DMS114 treated with DMSO at 0.1 percent for 48 hours (cell line): ENCODE results near the gene ANKRD49.
"Not testable (repeated sequence)": the region's sequence is repeated elsewhere in the genome, so short reads cannot be mapped to it uniquely, and the experiment has no call there.

Source experiments
- DNase-seq: peaks from one replicate; lab custom pipeline; 2025; ENCODE audit not compliant: unreplicated experiment; lab: John Stamatoyannopoulos, UW

Gene ANKRD49

DNA sequence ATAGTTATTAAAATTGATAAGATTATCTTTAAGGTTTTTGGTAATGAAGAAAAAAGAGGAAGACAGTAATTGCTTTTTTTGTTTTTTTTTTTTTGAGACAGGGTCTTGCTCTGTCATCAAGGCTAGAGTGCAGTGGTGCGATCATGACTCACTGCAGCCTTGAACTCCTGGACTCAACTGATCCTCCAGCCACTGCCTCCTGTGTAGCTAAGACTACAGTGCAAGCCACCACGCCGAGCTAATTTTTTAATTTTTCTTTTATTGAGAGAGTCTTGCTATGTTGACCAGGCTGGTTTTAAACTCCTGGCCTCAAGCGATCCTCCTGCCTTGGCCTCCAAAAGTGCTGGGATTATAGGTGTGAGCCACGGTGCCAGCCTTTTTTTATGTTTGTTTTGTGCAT, 12.7 kb downstream of the ANKRD49 start:
- not testable (repeated sequence) for DNase-seq

DNA sequence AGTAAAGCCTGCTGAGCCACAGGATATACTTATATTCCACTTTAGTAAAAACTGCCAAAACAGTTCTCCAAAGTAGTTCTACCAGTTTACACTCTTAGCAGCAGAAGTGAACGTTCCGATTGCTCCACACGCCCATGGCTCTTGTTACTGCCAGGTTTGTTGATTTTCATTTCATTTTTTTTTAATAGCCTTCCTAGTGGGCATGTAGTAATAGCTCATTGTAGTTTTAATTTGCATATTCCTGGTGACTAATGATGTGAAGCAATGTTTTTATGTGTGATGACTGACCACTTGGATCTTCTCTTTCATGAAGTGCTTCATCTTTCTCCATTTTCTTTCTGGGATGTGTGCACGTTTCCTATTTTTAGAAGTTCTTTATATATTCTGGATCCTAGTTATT, 13.7 kb downstream of the ANKRD49 start:
- no peak for DNase-seq

DNA sequence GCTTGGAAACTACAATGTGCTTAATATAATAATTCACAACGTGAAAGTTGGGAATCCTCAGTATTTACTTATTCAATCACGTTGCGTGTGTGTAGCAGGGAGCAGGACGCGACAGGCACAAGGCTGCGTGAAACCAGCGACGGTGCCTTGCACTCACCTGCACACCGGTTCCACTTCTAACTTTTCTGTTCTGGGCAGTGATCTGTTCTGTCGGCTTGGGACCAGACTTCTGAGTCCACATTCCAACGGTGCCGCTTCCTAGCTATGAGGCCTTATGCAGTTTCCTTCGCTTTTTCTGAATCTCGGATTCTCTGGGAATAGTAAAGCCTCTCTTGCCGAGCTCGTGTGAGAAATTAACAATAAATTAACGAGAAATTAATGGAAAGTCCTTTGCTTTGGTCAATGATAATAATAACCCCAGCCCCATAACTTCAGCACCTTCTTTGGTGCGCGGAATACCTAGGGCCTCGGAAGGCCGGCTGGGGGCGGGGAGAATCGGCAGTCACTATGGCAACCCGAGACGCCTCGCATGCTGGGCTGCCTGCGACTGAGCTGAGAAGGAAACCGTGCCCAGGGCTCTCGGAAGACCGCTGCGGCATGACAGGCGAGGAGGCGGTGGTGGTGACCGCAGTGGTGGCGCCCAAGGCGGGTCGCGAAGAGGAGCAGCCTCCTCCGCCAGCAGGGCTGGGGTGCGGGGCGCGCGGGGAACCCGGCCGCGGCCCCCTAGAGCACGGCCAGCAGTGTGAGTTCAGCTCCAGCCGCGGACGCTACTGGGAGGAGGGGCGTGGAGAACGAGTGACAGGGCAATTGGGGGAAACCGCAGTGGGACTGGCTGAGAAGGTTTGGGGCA, 18.4 kb downstream of the ANKRD49 start, which contains the start of gene C11orf97:
Gene C11orf97, plus strand, starts transcription at position 530 of the 850 bp plus-strand sequence. Its CDS starts 68 bp downstream, at position 598.
- DNase-seq = peak; percentile 8

DNA sequence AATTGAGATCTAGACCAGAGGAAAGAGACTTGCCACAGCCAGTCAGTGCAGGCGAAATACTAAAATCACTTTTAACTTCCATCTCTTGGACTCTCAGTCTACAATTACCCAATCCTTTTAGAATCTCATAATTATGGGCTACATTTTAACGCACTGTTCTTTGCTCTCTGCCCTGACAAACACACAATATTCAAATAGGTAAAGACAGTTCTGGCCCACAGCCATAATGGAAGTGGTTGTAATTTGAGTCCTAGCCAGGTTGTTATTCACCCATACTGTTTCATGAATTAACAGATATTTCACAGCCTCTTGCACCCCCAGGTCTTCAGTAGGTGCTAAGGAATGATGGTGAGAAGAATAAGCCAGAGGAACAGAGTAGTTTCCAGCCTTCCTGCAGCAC, 19.3 kb downstream of the ANKRD49 start:
- no peak for DNase-seq

DNA sequence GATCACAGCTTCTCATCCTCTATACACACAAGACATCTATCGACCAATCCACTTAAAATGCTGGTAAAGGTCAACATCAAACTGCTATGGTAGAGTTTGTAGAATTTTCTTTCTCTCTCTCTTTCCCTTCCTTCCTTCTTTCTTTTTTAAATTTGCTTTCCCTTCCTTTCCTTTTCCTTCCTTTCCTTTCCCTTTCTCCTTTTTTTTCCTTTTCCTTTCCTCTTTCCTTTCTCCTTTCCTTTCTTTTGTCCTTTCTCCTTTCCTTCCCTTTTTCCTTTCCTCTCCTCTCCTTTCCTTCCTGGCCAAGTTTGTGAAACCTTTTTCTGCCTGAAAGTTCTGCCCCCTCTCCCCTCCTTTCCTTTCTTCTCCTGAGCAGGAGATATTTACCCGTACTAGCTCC, 21.6 kb downstream of the ANKRD49 start:
- no peak for DNase-seq

DNA sequence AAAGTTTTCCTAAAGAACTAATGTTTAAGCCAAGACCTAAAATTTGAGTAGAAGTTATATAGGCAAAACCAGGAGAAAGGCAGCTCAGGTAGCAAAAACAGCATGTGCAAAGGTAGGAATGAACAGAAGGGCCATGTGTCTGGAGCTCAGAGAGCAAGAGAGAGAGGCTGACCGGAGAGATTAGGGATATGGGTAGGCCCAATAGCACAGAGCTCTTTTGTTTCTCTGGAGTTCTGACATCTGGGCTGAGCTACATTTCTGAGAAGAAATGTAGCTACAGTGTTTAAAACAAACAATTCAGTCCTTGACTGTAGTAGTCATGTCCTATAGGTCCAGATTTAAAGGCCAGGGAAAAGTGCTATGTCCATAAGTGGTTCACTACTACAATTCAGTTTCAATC, 22.9 kb downstream of the ANKRD49 start:
- no peak for DNase-seq

DNA sequence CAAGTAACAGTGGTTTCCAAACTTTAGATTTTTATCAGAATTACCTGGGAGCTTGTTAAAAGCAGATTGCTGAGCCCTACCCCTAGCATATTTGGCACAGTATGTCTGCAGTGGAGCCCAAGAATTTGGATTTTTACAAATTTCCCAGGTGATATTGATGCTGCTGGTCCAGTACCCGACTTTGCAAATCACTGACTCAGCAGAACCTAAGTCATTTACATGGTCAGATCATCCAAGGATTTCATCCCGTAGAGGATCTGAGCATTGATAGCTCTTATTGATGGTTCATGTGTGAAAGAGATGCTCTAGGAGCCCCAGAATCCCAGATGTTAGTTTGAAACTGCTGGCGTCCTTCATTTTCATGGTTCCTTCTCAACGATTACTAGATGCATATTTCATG, 24.5 kb downstream of the ANKRD49 start:
- DNase-seq = no peak

DNA sequence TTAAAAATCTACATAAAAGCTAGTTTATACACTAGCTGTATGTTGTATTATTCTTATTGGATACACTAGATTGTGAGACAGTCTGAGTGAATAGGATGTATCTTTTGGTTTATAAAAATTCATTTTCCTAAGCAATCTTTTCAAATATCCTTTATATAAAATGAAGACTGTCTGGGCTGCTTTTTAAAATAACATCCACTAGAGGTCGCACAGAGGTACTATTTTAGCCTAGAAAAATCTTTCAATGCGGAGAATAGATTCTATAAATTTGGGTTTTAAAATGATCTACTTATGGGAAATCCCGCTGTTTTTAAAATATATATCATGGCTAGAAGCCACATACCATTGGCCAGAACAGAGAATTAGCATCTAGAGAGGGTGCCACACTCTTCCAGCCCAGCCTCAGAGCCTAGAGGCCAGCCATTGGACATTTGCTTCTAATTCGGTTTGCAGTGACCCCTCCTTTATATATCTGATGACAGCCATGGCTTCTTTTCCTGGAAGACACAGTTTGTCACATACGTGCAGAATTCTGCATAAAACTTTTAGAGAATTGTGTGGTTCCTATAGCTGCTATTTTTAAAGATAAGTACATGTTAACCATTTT, 25.8 kb downstream of the ANKRD49 start:
- DNase-seq = peak; percentile 31

DNA sequence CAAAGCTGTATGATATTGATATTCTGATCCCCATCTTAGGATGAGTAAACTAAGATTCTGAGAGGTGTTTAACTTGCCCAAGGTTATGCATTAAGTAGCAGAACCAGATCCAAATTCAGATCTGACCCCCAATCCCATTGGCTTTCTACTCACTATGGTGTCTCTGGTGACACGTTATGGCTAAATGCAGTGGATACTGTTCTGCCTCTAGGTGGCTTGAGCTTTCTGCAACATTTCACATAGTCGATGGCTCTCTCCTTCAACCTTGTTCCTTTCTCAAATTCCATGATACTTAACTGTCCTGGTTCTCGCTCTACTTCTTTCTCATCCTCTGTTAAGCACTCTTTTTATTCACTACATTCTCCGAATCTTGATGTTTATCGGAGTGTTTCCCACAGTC, 27.9 kb downstream of the ANKRD49 start:
- no peak for DNase-seq

DNA sequence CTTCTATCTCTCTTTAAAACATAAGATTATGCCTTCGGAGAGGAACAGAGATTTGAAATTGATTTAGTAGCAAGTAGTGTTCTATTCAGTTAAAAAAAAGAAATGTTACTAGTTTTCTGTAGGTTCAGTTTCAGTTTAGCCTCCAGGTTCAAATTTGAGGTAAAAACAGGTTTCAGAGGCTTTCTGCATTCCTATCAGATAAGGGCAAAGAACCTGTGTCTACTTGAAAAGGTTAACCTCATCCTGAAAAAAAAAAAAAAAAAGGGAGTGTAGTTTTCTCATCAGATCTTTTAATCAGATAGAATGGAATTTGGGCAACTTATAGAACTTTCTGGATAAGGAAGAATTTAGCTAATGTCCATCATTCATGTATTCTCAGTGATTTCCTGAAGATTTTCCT, 30.6 kb downstream of the ANKRD49 start:
- no peak for DNase-seq

DNA sequence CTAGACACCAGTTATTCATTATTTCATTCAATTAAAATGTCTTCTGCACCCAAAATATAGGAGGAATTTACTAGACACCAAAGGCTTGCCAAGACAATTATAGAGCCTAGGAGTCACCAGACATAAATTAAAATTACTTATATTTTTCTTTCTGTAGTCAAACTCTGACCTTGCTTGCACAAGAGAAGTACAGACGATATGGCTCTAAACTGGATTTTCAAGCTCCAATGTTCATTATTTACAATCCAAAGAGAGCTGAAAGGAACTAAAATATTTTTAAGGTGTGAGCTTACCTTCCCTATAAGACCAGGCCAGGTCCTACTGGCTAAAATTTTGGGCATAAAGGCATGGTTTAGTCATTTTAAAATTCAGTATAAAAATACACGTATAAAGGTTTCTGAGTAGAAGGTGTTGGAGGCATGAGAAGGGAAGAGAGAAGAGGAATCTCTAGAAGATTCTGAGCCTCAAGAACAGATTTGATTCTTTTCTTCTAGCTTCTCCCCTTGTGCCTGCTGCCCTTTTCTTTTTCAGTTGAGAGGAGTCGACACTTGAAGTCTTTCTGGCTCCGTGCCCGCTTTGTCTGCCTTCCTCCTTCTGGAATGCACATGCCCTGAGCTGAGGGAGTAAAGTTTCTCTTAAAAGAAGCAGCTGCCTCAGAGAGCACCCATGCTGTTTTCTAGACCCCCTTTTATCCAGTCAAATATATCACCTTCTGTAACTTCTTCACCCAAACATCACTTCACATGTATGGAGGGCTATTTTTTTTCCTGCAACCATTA, 32.0 kb downstream of the ANKRD49 start:
- DNase-seq = no peak

DNA sequence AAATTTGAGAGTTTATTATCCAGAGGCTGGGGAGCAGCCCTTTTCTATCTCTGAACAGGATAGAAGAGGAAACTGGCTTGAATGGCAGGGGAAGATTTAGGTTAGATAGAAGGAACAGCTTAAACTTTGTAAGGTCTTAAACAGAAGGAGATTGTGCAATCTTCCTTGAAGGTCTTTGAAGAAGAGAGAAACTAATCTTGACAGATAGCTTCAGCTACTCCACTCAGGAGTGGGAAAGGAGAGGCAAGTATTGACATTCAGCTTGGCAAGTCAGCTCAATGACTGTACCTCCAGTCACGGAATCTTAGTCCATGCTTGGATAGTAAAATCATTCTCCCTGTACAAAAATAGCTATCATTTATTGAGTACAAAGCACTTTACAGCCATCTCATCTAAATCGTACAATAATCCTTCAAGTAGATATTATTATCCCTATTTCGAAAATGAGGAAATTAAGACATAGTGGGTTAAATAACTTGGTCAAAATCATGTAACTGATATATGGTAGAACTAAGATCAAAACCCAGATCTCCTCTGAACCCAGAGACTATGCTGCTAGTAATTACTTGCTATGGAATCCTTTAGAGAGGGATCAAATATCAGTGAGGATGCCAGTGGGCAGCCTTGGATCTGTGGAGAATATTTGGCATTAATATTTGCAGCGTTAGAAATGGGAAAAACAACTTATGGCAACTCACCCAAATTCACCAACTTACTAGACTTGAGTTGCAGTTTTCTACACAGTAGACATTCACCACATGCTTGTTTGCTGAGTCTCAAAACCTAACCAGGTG, 33.1 kb downstream of the ANKRD49 start:
- no peak for DNase-seq

DNA sequence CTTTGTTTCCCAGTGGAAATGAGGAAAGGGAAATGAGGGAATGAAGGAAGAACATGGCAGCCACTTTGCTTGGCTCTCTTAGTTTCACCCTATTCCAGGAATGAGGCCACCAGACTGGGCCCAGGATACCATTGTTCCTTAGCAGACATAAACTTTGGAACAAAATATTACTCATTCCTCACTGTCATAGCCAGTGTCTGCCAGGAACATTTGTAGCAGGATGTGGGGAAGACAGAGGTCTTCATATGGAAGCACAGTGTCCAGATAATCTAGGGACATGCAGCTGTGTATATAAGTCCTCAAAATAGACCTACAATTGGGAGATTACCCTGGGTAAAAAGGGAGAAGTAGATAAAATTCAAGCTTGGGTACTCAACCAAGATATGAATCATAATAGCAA, 34.8 kb downstream of the ANKRD49 start:
- no peak for DNase-seq

DNA sequence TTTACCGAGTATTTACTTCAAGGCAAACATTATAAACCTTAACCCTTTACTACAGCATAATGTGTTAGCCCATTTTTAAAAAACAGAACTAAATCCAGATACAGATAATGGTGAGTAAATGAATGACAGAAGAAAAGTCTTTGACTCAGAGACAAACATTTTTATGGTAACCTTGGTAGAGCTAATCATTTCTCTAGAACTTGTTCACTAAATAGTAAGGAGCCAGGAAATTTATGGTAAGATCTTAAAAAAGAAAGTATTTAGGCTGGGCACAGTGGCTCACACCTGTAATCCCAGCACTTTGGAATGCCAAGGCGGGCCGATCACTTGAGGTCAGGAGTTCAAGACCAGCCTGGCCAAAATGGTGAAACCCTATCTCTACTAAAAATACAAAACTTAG, 38.4 kb downstream of the ANKRD49 start:
- DNase-seq = no peak

DNA sequence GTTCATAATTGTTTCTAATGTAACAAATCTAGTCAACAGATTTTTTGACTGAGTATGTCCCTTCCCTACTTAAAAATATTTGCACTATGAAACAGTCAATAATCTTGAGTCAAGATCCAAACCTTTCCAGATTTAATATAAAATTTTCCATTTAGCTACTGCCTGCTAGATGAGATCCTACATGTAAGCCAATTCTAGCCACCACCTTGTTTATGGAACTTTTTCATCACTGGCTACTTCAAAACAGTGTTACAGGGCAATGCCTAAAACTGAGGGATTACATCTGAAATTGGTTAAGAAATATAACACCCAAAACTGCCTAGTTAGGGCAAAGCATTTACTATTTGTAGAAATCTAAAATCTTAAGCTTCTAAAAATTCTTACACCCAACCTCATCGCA, 39.4 kb downstream of the ANKRD49 start:
- DNase-seq = no peak

DNA sequence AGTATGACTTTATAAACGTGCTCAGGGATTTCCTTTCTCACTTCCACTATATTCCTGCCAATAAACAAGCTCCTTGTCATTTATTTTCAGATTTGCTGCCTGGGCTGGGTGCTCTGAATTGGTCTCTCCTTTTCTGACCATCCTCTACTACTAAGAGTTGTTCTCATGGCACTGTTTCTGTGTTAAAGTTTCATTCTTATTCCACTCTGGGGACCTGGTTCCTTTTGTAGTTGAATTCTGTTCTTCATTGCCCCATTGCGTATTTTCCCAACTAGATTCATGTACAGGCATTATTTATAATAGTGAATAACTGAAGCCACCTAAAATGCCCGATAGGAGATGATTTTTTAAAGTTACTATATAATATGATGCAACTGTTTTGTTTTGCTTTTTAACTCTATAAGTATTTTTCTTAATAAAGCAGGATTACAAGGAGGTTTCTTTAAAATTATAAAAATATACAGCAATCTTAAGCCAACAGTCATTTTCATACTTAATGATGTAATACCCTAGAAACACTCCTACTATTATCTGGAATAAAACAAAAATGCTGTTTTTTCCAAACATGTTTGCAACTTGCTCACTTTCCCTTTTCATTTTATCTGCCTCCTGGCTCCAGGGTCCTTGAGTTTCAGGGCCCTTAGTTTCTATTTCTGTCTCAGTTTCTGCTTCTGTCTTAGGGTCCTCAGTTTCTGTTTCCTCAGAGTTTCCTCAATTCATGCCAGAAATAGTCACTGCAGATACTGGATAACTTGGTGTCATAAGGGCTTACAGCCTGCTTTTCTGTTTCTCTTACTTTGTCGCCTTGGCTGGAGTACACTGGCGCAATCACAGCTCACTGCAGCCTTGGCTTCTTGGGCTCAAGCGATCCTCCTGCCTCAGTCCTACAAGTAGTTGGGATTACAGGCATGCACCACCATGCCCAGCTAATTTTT, 40.2 kb downstream of the ANKRD49 start:
- DNase-seq = no peak

DNA sequence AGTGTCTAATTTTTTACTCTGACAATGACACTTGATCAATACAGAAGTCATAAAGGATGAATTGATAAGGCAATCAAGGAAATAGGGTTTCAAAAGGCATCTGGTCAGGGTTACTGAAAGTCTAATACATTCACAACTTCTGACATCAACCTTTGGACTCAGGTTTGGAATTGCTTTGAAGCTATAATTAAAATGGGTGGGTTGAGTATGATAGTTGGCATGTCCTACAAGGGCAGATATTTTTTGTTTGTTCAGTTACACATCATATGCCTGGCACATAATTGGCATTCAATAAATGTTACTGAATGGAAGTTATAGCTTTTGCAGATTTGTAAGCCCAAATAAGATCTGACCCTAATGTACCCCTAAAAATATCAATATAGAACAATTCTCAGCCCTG, 42.6 kb downstream of the ANKRD49 start:
- no peak for DNase-seq

DNA sequence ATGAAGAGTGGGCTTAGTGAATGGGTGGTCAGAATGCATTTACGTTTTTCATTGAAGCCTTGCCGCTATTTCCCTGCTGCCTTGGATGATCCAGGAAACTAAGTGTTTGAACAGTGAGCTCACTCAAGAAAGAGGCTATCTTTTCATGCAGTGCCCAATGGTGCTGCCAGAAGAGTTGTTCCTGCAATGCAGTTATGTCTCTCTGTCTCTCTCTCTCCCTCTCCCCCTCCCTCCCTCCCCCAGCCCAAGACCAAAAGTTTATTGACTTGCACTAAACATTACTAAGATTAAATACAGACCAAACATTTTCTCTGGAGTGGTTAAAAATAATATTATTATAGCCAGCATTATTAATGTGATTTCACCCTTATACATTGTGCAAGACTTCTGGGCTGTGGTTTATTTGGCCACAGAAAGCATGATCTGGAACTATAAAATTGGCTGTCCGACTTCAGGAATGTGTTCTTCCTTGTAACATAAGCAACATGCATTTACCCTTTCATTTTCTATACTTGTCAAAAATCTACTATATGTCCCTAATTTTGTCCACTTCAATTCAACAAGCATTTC, 43.3 kb downstream of the ANKRD49 start:
- no peak for DNase-seq

DNA sequence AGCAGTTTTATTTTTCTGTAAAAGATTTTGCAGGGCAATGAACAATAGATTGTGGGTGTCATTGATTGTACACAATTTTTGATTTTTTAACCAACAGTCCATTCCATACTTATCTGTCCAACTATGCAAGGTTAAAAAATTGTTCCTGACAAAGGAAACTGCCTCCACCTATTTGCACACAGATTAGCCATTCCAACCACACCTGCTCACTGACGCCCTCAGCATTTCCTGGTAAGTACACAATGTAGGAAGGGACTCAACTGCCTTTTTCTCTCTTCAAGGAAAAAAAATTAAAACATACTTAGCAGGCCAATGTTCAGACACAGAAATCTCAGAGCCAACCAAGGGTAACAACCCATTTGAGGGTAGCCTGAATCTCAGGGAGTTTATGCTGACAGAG, 45.6 kb downstream of the ANKRD49 start:
- no peak for DNase-seq
